HG03045 (cell line): ENCODE results near the gene COL18A1.
"Not testable (repeated sequence)": the region's sequence is repeated elsewhere in the genome, so short reads cannot be mapped to it uniquely, and the experiment has no call there.

ENCODE experiments used
- ATAC-seq: cut with Tn5 transposase; IDR thresholded peaks from one replicate; pipeline ENCODE4 v1.9.1; 2021; ENCODE audit warnings: mild to moderate bottlenecking, moderate library complexity; ENCODE audit not compliant: unreplicated experiment

The COL18A1 gene

GRCh38 chr21:45366931-45367401 is 38.0 kb upstream of the COL18A1 start:
- no peak for ATAC-seq

GRCh38 chr21:45367402-45368351 is 37.3 kb upstream of the COL18A1 start:
- ATAC-seq: no peak

GRCh38 chr21:45369018-45369417 is 35.9 kb upstream of the COL18A1 start:
- ATAC-seq: not testable (repeated sequence)

- no peak for ATAC-seq
Measured at GRCh38 chr21:45370575-45370974, 34.4 kb upstream of the COL18A1 start.

GRCh38 chr21:45371081-45371480 is 33.9 kb upstream of the COL18A1 start:
- ATAC-seq: no peak

GRCh38 chr21:45371655-45372054 is 33.3 kb upstream of the COL18A1 start:
- no peak for ATAC-seq

GRCh38 chr21:45372732-45373355 is 32.1 kb upstream of the COL18A1 start:
- ATAC-seq: no peak

- ATAC-seq: no peak
Measured at GRCh38 chr21:45373991-45374816, 30.8 kb upstream of the COL18A1 start.

GRCh38 chr21:45374826-45375455 is 30.0 kb upstream of the COL18A1 start:
- ATAC-seq: no peak

- ATAC-seq: no peak
Measured at GRCh38 chr21:45376459-45377324, 28.3 kb upstream of the COL18A1 start.

GRCh38 chr21:45377325-45377709 is 27.6 kb upstream of the COL18A1 start:
- no peak for ATAC-seq

- no peak for ATAC-seq
Measured at GRCh38 chr21:45377866-45378257, 27.1 kb upstream of the COL18A1 start.

- ATAC-seq: no peak
Measured at GRCh38 chr21:45378258-45378966, 26.6 kb upstream of the COL18A1 start.

- no peak for ATAC-seq
Measured at GRCh38 chr21:45379171-45379900, 25.6 kb upstream of the COL18A1 start.

GRCh38 chr21:45379901-45380330 is 25.0 kb upstream of the COL18A1 start:
- ATAC-seq: no peak

- ATAC-seq: no peak
Measured at GRCh38 chr21:45380566-45380965, 24.4 kb upstream of the COL18A1 start.

GRCh38 chr21:45381036-45381787 is 23.8 kb upstream of the COL18A1 start:
- no peak for ATAC-seq
